Stimulated activated CD4-positive, alpha-beta T cell treated with anti-CD3 and anti-CD28 coated beads, Interleukin-4, amount 100 ng/mL, for 48 hours (primary cell): Measurements from ENCODE around the gene ZNF407.

Experiments used
- DNase-seq, 2 donors: peaks; one replicate each; pipeline ENCODE4 v3.0.0-alpha.2; 2020; ENCODE audit warnings: low read depth in 2 of 2

The ZNF407 gene

GRCh38 chr18:74722237-74722636 is 124.6 kb downstream of the ZNF407 start:
- no peak for DNase-seq

GRCh38 chr18:74724186-74724585 is 126.5 kb downstream of the ZNF407 start:
- DNase-seq: no peak

- DNase-seq: no peak
Measured at GRCh38 chr18:74725690-74726089, 128.0 kb downstream of the ZNF407 start.

DNA sequence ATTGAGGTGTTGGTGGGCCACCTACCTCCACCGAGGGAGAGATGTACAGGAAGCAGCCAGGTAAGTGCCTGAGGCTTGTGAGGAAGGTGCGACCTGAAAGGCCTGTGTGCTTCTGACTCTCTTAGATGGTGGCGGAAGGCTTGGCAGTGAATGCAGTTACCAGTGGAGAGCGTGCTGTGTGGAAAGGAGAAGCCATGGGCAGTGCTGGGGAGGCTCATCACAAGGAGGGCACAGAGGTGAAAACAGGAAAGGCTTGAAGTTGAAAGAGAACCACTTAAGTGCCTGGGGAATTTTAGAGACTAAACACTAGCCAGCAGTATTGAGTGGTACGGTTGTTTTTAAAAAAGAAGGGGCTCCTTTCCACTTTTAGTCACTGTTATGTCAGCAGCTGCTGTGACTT is 130.9 kb downstream of the ZNF407 start:
- no peak for DNase-seq

DNA sequence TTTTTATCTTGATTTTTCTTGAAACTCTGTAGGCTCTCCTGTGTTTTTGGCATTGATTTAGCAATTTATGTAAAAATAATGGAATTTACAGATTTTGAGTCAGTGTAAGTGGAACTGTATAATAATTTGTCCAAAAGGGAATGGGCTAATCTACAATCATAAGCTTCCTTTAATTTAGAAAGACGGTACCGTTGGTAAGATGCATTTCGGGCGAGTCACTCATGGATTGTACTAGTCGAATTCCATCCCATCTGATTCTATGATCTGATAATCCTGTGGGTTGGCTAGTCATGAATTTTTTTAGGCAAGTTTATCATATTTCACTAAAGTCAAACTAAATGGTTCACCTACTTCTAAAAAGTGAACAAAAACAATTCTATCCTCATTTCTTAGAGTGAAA is 133.4 kb downstream of the ZNF407 start:
- DNase-seq: no peak

DNA sequence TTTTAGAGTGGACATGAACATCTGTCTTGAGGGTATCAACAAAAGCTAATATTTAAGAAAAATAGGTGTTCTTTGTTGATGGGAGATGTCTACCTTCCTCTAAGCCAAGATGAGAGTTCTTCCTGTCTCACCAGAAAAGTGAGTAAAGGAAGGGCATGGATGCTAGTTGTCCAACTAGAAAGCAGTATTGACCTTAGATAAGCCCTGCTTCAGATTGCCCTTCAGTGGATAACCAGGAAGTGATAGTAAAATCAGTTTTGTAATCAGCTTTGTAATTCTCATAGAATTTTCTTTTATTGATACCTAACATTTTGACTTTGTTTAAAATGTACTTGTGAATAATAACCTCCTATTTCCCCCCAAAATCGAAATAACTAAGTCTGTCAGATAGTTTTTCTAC is 134.7 kb downstream of the ZNF407 start:
- DNase-seq: no peak

DNA sequence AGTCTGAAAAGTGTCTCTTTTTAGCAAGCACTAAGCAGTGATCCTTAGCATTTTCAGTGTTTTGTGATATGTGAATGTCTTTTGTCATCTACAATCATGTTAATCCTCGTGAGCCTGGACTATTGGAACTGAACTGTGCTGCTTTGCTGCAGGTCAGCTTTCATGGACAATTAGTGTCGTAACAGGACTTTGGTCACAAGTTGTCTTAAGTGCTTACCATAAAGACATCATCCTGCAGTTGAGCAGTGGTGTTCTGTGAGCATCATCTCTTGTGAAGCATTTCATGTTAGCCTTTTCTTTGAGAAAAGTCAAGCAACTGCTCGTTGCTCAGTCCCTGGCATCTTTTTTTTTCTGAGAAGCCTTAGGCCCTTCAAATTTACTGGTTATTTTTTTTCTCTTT is 135.9 kb downstream of the ZNF407 start:
- DNase-seq: no peak

DNA sequence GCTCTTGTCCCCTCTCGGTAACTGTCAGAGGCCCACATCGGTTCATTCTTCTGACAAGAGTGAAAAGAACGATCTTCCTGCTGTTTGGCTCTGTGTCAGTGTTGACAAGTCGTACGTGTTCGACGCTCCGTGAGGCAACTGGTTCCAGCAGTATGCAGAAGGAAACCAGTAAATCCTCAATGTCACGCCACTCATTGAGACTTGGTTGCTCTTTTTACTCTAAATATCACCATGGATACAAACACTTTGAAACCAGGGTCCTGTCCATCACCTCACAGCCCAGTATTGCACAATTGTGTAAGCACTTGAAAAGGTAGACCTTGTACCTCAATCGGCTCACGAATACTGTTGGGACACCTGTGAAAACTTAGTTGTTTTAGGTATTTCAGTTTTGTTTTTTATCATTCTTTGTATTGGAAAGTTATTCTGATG is 136.4 kb downstream of the ZNF407 start:
- DNase-seq: no peak

DNA sequence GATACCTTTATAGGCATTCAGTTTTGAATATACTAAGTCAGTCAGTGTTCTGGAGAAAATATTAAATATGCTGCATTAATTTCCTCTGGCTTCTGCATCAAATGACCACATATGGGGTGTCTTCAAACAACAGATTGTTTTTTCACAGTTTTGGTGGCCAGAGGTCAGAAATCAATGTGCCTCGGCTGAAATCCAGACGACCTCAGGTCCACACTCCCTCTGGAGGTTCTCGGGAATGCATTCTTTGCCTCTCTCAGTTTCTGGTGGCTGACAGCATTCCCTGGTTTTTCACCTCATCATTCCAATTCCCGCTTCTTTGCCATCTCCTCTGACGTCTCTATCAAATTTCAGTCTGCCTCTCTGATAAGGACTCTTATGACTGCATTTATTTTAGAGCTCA is 142.3 kb downstream of the ZNF407 start:
- no peak for DNase-seq

DNA sequence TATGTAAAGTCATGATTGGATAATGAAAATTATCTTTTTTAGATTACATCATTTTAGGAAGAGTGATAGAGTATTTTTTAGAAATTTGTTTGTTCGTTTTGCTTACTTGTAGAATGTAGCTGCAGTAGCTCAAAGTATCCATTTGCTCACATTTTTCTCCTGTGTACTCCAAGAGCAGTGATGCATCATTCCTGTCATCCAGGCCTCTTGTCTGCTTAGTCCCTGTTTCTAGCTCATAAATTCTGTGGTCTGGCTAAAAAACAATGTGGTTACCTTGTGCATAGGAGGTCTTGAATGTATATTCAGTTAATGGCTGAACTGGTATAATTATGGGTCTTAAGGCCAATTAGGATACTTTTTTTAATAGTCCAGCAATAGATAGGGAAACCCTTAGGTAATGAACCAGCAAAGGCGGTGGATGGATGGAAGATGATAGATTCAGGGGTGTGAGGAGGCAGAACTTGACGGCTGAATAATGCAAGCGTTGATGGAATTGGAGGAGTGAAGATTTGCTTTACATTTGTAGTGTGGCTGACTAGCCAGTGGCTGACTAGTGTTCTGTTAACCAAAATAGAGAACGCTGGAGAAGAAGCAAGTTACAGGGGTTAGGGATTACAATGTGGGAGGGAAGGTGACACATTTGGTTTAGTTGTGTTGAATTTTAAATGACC is 145.0 kb downstream of the ZNF407 start:
- DNase-seq: no peak

DNA sequence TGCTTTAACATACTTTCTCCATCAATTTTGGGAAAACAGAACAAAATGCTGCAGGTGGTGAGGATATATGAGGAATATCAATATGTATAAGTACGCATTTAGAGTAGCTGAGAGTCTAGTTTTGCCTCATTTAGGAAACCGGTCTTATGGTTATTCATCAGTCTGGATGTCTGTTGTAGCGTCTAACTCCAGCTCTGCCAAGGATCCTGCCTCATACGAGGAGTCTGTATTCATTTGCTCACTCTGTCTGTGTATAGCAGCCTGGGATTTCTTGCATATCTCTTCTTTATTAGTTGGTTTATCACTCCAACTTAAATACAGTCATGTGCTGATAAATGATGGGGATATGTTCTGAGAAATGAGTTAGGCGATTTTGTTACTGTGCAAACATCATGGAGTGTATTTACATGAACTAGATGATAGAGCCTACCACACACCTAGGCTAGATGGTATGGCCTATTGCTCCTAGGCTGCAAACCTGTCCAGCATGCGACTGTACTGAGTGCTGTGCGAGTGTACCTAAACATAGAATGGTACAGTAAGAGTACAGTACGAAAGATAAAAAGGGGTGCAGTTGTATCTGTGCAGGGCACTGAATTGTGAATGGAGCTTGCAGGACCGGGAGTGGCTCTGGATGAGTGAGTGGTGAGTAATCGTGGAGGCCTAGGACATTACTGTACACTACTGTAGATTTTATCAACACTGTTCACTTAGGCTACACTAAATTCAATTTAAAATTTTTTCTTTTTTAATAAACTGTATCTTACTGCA is 148.1 kb downstream of the ZNF407 start:
- DNase-seq: no peak

DNA sequence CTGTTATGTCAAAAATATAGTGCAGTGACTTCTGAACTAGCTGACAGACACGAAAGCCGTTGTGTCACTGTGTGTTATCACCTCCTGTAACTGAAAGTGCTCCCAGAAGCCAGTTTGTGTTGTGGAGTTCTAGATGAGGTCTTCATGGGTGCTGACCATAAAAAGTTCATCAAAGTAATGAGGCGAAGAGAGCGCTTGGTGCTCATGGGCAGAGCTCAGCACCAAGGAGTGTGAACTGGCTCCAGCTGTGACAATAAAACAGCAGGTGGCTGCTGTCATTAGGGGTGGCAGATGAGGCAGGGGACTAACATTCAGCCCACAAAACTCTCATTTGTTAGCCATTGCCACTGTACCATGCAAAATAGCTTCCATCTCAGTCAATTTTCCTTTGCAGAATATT is 151.1 kb downstream of the ZNF407 start:
- no peak for DNase-seq

- no peak for DNase-seq
Measured at GRCh38 chr18:74758995-74759394, 161.3 kb downstream of the ZNF407 start.

DNA sequence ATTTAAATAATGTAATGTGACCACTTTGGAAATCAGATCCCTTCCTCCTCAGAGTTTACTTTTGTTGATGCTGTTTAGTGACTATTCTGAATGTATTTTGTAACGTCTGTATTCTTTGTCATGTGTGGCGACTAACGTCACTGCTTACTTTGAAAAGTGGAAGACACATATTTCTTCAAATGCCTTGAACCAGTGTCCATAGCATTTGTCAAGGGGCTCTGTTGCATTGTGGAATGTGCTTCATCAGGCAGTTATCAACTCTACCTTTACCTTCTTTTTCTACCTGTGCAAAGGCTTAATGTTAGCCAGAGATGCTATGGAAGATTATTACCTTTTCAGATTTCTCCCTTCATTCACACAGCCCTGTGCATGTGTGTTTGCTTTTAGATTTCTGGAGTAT is 162.4 kb downstream of the ZNF407 start:
- no peak for DNase-seq

DNA sequence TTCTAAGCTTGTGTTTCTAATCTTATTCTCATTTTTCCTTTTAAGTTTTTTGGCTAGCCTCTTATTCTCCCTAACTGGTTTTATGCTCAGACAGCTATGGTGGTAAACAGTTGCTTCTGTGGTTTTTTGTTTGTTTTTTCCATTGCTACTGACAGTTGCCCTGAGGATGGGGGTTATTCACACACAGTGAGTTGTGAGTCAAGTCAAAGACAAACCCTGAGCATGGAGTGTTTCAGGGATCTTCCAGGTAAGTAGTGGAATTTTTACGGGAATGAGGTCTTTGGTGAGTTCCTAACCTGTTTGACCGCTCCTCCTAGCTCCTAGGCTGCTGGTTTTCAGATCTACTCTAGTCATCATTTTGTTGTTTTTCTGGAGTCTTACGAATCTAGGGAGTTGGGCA is 162.8 kb downstream of the ZNF407 start:
- DNase-seq: no peak

DNA sequence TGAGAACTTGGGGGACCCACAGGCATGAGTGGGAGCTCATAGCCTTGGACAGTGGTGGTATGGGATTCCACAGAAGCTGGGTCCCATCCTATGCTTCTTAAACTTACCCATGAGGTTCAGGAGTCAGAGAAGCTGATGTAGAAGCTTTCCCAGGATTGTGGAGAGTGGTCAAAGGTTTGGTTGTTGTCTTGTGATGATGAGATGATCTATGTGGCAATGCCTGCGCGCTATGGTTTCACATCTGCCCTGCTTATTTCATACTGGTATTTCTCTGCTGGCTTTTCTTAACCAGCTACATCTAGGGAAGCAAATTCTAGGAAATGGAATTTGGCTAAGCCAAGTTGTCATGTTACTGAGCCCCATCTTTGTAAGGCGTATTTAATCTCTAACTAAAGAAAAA is 168.6 kb downstream of the ZNF407 start:
- DNase-seq: no peak

DNA sequence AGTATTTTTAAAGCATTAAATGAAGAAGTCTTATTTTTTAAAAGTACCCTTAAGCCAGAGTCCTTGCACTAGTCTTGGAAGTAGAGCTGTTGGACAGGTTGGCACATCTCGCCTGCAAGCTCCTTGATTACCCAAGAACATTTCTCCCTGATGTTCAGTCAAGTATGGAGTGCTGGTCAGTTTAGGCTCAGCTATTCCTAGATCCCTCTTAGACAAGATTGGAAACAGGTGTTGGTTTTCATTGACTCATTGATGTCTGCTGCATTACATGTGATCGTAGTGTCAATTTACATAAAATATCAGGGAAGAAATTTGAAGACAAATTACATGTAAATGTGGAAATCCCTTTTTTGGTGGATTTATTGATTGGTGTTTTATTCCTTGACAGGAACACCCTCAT is 170.4 kb downstream of the ZNF407 start:
- DNase-seq: no peak

DNA sequence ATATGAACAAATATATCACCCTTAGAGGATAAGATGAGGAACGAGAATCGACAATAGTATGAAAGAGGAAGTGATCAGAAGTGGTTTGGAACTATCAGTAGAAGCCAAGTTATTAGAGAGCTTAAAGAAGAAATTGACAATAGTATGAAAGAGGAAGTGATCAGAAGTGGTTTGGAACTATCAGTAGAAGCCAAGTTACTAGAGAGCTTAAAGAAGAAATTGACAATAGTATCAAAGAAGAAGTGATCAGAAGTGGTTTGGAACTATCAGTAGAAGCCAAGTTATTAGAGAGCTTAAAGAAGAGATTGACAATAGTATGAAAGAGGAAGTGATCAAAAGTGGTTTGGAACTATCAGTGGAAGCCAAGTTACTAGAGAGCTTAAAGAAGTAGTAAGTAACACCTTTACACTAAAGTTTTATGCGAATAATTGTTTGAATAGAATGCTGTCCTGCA is 175.5 kb downstream of the ZNF407 start:
- DNase-seq: no peak

DNA sequence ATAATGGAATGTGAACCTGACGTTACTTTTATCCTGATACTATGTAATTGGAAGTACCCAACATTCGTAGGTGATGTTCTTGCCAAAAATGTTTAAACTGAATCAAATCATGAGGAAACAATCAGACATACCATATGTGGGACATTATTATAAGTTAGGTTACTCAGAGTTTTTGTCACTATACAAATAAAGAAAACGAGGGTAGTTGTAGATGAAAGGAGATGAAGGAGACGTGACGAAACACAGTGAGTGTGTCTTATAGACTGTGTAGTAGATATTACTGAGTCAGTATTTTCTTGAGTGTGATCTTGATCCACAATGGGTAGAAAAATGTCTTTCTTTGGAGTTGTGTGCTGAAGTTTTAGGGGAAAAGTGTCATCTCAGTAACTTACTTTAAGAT is 176.8 kb downstream of the ZNF407 start:
- DNase-seq: no peak

- DNase-seq: no peak
Measured at GRCh38 chr18:74775239-74775638, 177.6 kb downstream of the ZNF407 start.

DNA sequence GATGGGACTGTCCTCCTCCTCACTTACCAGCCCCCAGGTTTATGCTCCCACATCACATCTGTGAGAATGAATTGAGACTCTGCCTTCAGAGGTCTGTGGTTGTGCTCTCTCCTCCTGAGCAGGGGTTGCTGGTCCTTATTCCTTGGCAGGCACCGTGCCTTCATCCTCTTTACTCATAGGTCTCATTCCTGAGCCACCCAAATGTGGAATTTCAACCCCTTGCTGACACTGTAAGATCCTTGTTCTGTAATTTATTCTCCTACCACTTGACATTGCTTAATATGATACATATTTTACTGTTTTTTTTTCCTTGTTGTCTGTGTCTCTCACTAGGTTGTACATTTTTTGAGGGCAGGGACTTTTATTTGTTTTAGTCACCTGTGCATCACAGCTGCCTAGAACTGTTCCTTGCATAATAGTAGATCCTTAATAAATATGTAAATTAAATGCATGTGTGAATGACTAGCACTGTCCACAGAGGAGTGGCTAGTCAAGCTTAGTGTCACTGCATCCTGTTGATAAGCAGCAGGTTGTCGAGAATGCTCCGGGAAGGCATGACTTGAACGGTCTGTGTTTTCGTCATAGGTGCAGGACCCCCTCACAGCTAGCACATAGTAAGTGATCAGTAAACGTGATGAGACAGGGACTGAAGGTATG is 180.6 kb downstream of the ZNF407 start:
- DNase-seq: no peak

GRCh38 chr18:74784752-74785151 is 187.1 kb downstream of the ZNF407 start:
- DNase-seq: no peak

DNA sequence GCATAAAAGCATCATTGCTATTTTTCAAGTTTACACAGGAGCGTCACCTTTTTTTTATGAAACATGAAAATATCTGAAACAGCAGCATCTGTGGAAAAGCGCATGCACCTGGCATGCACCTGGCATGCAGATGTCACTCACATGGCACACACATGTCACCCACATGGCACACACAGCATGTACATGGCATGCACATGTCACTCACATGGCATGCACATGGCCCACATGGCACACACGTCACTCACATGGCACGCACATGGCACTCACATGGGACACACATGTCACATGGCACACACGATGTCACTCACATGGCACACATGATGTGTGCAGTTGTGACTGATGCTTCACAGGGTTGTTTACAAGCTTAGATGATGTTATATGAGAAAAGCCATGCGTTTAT is 188.0 kb downstream of the ZNF407 start:
- DNase-seq: no peak
